HCT116 (cell line): ENCODE results near the gene RGSL1. TPM values are rescaled to one million over a fixed set of nuclear protein-coding genes. Genes with fewer than 3 reads are reported as not detected.

Experiments used
- ATAC-seq: fragments of 200-7000 bp; cut with Tn5 transposase; 2 replicates; pipeline ENCODE4 v1.9.1; 2020; ENCODE audit warnings: mild to moderate bottlenecking, moderate library complexity
- BruUV-seq: library from RNA; stranded (reverse); fragments of 400-500 nt; replicated peaks from 2 replicates; lab custom pipeline; 2021; lab: Mats Ljungman, UMichigan
- CTCF ChIA-PET: fragments of 300-600 bp; sonication (Branson Sonifier 250); formaldehyde crosslinking; loops from one replicate; lab custom pipeline; 2021; ENCODE audit warnings: antibody characterized with exemption; lab: Charles Lee
- POLR2A ChIA-PET: fragments of 300-600, 350-600 bp; sonication (Branson Sonifier 250); formaldehyde crosslinking; loops from one replicate; lab custom pipeline; 2021; ENCODE audit warnings: antibody characterized with exemption; lab: Charles Lee
- RAD21 ChIA-PET, 2 experiments: fragments of 300-600 bp; sonication (Branson Sonifier 250); formaldehyde crosslinking; loops; one replicate each; lab custom pipeline; 2023; ENCODE audit warnings: low total read pairs in 2 of 2; ENCODE audit not compliant: uncharacterized antibody in 2 of 2, unreplicated experiment in 2 of 2, low non-redundant PET in 1 of 2; lab: Charles Lee
- DNase-seq: peaks from one replicate; pipeline ENCODE4 v3.0.0-alpha.2; 2010; ENCODE audit warnings: low read depth, low spot score
- H2AFZ ChIP-seq: fragments of 200-600 bp; shearing (Covaris generic), sonication (generic); 2 replicates; pipeline ENCODE4 v1.6.1; 2017; ENCODE audit warnings: low read depth, mixed run types, mixed read lengths, antibody characterized with exemption, low read length; ENCODE audit not compliant: poor library complexity, severe bottlenecking
- H3K27ac ChIP-seq: 2 replicates; pipeline ENCODE4 v1.5.1; 2012; ENCODE audit warnings: low read depth, low read length
- H3K27me3 ChIP-seq: fragments of 200-600 bp; sonication (generic); 2 replicates; pipeline ENCODE4 v1.6.1; 2016; ENCODE audit warnings: mixed run types, low read length, mixed read lengths; ENCODE audit not compliant: insufficient read depth
- H3K36me3 ChIP-seq, 2 experiments: fragments of 200-500 bp in 1 of 2; fragments of 200-600 bp in 1 of 2; sonication (Bioruptor generic) in 1 of 2; sonication (generic) in 1 of 2; 2 replicates each; pipeline versions ENCODE4 v1.5.1 to v1.6.1; 2014 to 2016; ENCODE audit warnings: low read length in 2 of 2, inconsistent platforms in 1 of 2, mixed read lengths in 1 of 2, mixed run types in 1 of 2; ENCODE audit not compliant: insufficient read depth in 2 of 2, control insufficient read depth in 1 of 2
- H3K4me1 ChIP-seq, 2 experiments: fragments of 200-600 bp in 1 of 2; sonication (generic) in 1 of 2; 2 replicates each; pipeline versions ENCODE4 v1.5.1 to v1.6.1; 2012 to 2017; ENCODE audit warnings: low read length in 2 of 2, inconsistent platforms in 1 of 2, mild to moderate bottlenecking in 1 of 2, mixed read lengths in 1 of 2, mixed run types in 1 of 2, moderate library complexity in 1 of 2; ENCODE audit not compliant: insufficient read depth in 2 of 2, control insufficient read depth in 1 of 2
- H3K4me2 ChIP-seq: fragments of 200-600 bp; sonication (generic); 2 replicates; pipeline ENCODE4 v1.6.1; 2017; ENCODE audit warnings: mixed run types, low read length, mixed read lengths
- H3K4me3 ChIP-seq, 2 experiments: fragments of 200-600 bp in 1 of 2; sonication (generic) in 1 of 2; replicated peaks in 1 of 2; 2 replicates each; pipeline ENCODE4 v1.5.1; 2011 to 2016; ENCODE audit warnings: low read length in 2 of 2, control low read depth in 1 of 2, low read depth in 1 of 2, mild to moderate bottlenecking in 1 of 2, mixed read lengths in 1 of 2, mixed run types in 1 of 2
- H3K79me2 ChIP-seq: fragments of 200-600 bp; sonication (generic); 2 replicates; pipeline ENCODE4 v1.6.1; 2017; ENCODE audit warnings: mild to moderate bottlenecking, mixed run types, low read length, moderate library complexity, mixed read lengths; ENCODE audit not compliant: insufficient read depth
- H3K9ac ChIP-seq: fragments of 200-600 bp; sonication (generic); 2 replicates; pipeline ENCODE4 v1.6.1; 2016; ENCODE audit warnings: low read length, mixed read lengths
- H3K9me2 ChIP-seq: fragments of 200-600 bp; sonication (generic), shearing (Covaris generic); 2 replicates; pipeline ENCODE4 v1.6.1; 2017; ENCODE audit warnings: mixed run types, mild to moderate bottlenecking, moderate library complexity; ENCODE audit not compliant: insufficient read depth
- H3K9me3 ChIP-seq, 2 experiments: fragments of 200-500 bp in 1 of 2; fragments of 200-600 bp in 1 of 2; sonication (Bioruptor generic) in 1 of 2; sonication (generic) in 1 of 2; 2 replicates each; pipeline ENCODE4 v1.6.1; 2014 to 2017; ENCODE audit warnings: low read length in 2 of 2, mixed read lengths in 2 of 2, inconsistent platforms in 1 of 2, low read depth in 1 of 2, mild to moderate bottlenecking in 1 of 2, mixed run types in 1 of 2, moderate library complexity in 1 of 2; ENCODE audit not compliant: control insufficient read depth in 1 of 2, insufficient read depth in 1 of 2
- H4K20me1 ChIP-seq: fragments of 200-600 bp; sonication (generic), shearing (Covaris generic); 2 replicates; pipeline ENCODE4 v1.6.1; 2017; ENCODE audit warnings: mixed run types, mild to moderate bottlenecking, moderate library complexity; ENCODE audit not compliant: insufficient read depth
- ATF3 ChIP-seq: IDR thresholded peaks from 2 replicates; pipeline ENCODE4 v1.6.1; 2012
- JUND ChIP-seq: IDR thresholded peaks from 2 replicates; pipeline ENCODE4 v1.6.1; 2012
- RAD21 ChIP-seq: IDR thresholded peaks from 2 replicates; pipeline ENCODE4 v1.6.1; 2012; ENCODE audit warnings: low read depth, mild to moderate bottlenecking
- REST ChIP-seq: IDR thresholded peaks from 2 replicates; pipeline ENCODE4 v1.6.1; 2012; ENCODE audit warnings: low read depth
- TCF7L2 ChIP-seq: IDR thresholded peaks from 2 replicates; pipeline ENCODE4 v1.7.0; 2011; ENCODE audit warnings: borderline replicate concordance, inconsistent platforms; ENCODE audit not compliant: insufficient read depth, insufficient read length; ENCODE audit errors: extremely low read depth
- YY1 ChIP-seq: IDR thresholded peaks from 2 replicates; pipeline ENCODE4 v1.6.1; 2011; ENCODE audit warnings: low read length, low read depth, moderate library complexity, mild to moderate bottlenecking; ENCODE audit not compliant: insufficient replicate concordance; ENCODE audit errors: extremely low read depth
- intact Hi-C: fragments of 100-400 bp; cut with micrococcal nuclease; formaldehyde crosslinking; loops from 2 replicates; pipeline ENCODE4 v1.10.0; 2022
- total RNA-seq: library from RNA; stranded (reverse); gene quantifications from one replicate; pipeline ENCODE4 v1.2.1, GENCODE V29; 2021; ENCODE audit not compliant: unreplicated experiment
- TF ChIP-seq, protein P1 (sequence below): IDR thresholded peaks from 2 replicates; pipeline ENCODE4 v1.6.1; 2012
- TF ChIP-seq, protein P2 (sequence below), 3 experiments: fragments of 200-600 bp in 1 of 3; sonication (generic) in 1 of 3; IDR thresholded peaks in 2 of 3; conservative IDR thresholded peaks in 1 of 3; 2 replicates each; pipeline ENCODE4 v1.5.1; 2012 to 2017; ENCODE audit warnings: low read depth in 2 of 3, low read length in 2 of 3, antibody characterized with exemption in 1 of 3, borderline replicate concordance in 1 of 3, control low read depth in 1 of 3, mild to moderate bottlenecking in 1 of 3, mixed read lengths in 1 of 3, mixed run types in 1 of 3, moderate library complexity in 1 of 3; ENCODE audit not compliant: insufficient read depth in 1 of 3

Gene RGSL1
- total RNA-seq, 1 experiment from 2014 or later = not detected

DNA sequence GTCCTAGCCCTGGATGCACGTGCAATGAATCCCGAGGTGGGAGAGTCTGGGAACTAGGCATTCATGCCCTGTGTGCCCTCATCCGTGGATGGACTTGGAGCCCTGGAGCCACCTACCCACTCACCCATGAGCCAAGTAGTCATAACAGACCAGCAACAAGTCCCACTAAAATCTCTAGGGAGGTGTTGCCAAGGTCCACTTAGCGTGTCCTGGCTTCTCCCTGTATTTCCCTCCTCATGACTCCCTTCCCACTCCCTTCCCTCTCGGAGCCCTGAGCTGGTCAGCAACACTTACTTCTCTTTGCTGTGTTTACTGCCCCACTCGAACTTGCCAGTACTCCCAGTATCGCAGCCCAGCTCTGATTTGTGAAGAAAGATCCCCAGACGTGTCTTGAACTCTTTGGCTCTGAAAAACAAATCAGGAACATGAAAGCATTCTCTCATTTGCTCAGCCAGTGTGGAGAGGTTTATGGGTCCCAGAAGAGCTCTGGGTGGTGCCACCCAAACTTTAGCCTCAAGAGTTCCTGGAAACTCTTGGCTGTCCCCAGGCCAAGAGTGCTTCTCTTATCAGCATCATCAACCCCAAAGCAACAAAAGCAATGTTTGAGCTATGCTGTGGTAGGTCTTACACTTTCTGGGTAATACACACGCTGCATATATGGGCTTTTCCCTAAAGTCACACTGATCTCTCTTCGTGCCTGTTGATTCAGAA lies 153.1 kb downstream of the RGSL1 start:
- H3K4me2 ChIP-seq = peak overlapping the region; percentile 99
- CTCF ChIA-PET = interaction anchor here (1.1 to 17.3 kb wide), 3 partner anchors 8 to 182 kb away, joined by 3 to 412 read pairs (median 11); partner anchors contain the start of gene NPL
- H3K27me3 ChIP-seq = no peaks in the 10 kb centered on the region
- ATAC-seq = no peak
- H2AFZ ChIP-seq = no peak overlapping the region
- H3K9me2 ChIP-seq = no peaks in the 10 kb centered on the region
- DNase-seq = no peak
- no TSS peak for BruUV-seq
- H3K4me1 ChIP-seq = peaks cover 0 to 21% of the 10 kb centered on the region in 2 experiments; a peak in 3 of 4 replicates
- H3K27ac ChIP-seq = no peak overlapping the region
- peak overlapping the region; percentile 71 for H3K9ac ChIP-seq
- TF ChIP-seq RAD21 (no peak), REST (no peak), JUND (no peak), TCF7L2 (no peak), YY1 (no peak), ATF3 (no peak)
- TF ChIP-seq, protein P1, sequence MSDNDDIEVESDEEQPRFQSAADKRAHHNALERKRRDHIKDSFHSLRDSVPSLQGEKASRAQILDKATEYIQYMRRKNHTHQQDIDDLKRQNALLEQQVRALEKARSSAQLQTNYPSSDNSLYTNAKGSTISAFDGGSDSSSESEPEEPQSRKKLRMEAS = no peak
- TF ChIP-seq, protein P2, sequence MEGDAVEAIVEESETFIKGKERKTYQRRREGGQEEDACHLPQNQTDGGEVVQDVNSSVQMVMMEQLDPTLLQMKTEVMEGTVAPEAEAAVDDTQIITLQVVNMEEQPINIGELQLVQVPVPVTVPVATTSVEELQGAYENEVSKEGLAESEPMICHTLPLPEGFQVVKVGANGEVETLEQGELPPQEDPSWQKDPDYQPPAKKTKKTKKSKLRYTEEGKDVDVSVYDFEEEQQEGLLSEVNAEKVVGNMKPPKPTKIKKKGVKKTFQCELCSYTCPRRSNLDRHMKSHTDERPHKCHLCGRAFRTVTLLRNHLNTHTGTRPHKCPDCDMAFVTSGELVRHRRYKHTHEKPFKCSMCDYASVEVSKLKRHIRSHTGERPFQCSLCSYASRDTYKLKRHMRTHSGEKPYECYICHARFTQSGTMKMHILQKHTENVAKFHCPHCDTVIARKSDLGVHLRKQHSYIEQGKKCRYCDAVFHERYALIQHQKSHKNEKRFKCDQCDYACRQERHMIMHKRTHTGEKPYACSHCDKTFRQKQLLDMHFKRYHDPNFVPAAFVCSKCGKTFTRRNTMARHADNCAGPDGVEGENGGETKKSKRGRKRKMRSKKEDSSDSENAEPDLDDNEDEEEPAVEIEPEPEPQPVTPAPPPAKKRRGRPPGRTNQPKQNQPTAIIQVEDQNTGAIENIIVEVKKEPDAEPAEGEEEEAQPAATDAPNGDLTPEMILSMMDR (IDR thresholded peaks at IDR 0.05 in 2 of 3, conservative IDR thresholded peaks at IDR 0.05 in 1 of 3; ENCODE audit: borderline replicate concordance in 1 of 3, insufficient read depth in 1 of 3, low read depth in 2 of 3, low read length in 2 of 3) = no peak
- TF ChIP-seq, all 23 proteins: peak for 0
- Histone ChIP-seq H3K36me3 (peaks cover 12 to 17% of the 10 kb centered on the region in 2 experiments; a peak in 3 of 4 replicates), H3K4me3 (peak overlapping the region; percentile 82 to 83), H3K79me2 (no peaks in the 10 kb centered on the region), H3K9me3 (no peaks in the 10 kb centered on the region), H4K20me1 (no peaks in the 10 kb centered on the region)
- intact Hi-C loops = no loop called here
- RAD21 ChIA-PET = interaction anchor here (1.1 to 1.9 kb wide), 2 partner anchors 179 to 182 kb away, joined by 3 to 5 read pairs; no protein-coding TSS in a partner anchor
- POLR2A ChIA-PET = interaction anchor here (1.0 to 2.6 kb wide), 8 partner anchors 8 to 184 kb away, joined by 4 to 18 read pairs (median 6); partner anchors contain the start of gene RNASEL
